ENCODE results near the gene TUT7.

Gene TUT7

DNA sequence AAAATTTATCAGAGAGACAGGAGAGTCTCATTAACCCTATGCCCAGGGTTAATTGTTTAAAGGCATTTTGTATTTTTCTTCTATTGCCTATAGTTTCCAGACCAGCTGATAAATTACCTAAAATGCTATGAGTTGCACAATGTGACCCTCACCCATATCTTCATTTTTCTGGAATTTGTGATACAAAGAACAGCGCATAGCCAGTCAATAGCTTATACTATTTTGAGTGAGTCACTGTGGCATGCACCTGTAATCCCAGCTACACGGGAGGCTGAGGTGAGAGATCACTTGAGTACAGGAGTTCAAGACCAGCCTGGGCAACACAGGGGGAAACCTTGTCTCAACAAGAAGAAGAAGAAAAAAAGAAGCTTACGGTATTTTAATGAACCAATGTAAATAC lies 97.6 kb downstream of the TUT7 start:
- DNase-seq (ENCODE audit: low read depth, low spot score) = no peak

DNA sequence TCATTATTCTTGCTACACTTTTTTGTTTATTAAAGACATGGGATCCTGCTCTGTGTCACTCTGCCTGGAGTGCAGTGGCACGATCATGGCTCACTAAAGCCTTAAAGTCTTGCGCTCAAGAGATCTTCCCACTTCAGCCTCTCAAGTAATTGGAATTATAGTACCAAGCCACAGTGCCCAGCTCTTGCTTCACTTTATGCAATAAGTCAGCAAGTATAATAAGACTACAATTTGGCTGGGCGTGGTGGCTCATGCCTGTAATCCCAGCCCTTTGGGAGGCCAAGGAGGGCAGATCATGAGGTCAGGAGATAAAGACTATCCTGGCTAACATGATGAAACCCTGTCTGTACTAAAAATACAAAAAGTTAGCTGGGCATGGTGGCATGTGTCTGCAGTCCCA lies 100.6 kb downstream of the TUT7 start:
- TF ChIP-seq SUZ12 (IDR thresholded peaks at IDR 0.05; ENCODE audit: extremely low read depth, insufficient read depth, insufficient read length) = no peak
- no peak for TF ChIP-seq YY1 (IDR thresholded peaks at IDR 0.05; ENCODE audit: insufficient read depth, insufficient read length)
- TF ChIP-seq ZNF274 (IDR thresholded peaks at IDR 0.05; ENCODE audit: low read depth, low read length) = no peak
- DNase-seq (ENCODE audit: low read depth, low spot score) = no peak
- Histone ChIP-seq H3K9ac (ENCODE audit: insufficient read length, low read depth) (no peak overlapping the region), H3K9me3 (ENCODE audit: insufficient read depth, low read length) (peaks cover 16% of the 10 kb centered on the region), H3K36me3 (ENCODE audit: insufficient read depth, insufficient read length, low read length) (no peaks in the 10 kb centered on the region), H3K4me1 (ENCODE audit: insufficient read depth, insufficient read length) (no peaks in the 10 kb centered on the region), H3K27me3 (ENCODE audit: insufficient read depth, insufficient read length) (no peaks in the 10 kb centered on the region), H3K4me3 (ENCODE audit: insufficient read length, low read depth) (no peak overlapping the region)

More for the DNA sequence above, 97.6 kb downstream of the TUT7 start:
- Histone ChIP-seq H3K9ac (ENCODE audit: insufficient read length, low read depth) (no peak overlapping the region), H3K36me3 (ENCODE audit: insufficient read depth, insufficient read length, low read length) (peaks cover 11% of the 10 kb centered on the region), H3K9me3 (ENCODE audit: insufficient read depth, low read length) (peaks cover 16% of the 10 kb centered on the region), H3K27me3 (ENCODE audit: insufficient read depth, insufficient read length) (no peaks in the 10 kb centered on the region), H3K4me3 (ENCODE audit: insufficient read length, low read depth) (no peak overlapping the region), H3K4me1 (ENCODE audit: insufficient read depth, insufficient read length) (no peaks in the 10 kb centered on the region)
- TF ChIP-seq YY1 (IDR thresholded peaks at IDR 0.05; ENCODE audit: insufficient read depth, insufficient read length) = no peak
- no peak for TF ChIP-seq ZNF274 (IDR thresholded peaks at IDR 0.05; ENCODE audit: low read depth, low read length)
- TF ChIP-seq SUZ12 (IDR thresholded peaks at IDR 0.05; ENCODE audit: extremely low read depth, insufficient read depth, insufficient read length) = no peak

DNA sequence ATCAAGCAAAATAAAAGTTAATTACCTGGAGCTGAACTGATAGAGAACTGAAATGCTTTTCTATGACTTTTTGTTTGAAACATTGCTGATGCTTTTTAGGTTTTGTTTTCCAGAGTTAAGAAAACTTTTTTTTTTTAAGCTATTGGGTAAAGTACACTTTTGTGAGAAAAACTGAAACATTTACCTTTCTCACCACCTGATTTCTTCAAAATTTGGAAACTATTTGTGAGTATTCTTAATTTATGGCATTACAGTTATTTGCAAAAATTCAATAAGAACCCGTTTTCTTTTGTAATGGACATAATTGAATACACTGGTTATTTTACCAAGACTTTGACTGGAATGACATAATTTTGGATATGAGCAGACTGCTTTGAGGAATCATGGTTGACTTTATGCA lies 101.3 kb downstream of the TUT7 start:
- TF ChIP-seq ZNF274 (IDR thresholded peaks at IDR 0.05; ENCODE audit: low read depth, low read length) (no peak), YY1 (IDR thresholded peaks at IDR 0.05; ENCODE audit: insufficient read depth, insufficient read length) (no peak), SUZ12 (IDR thresholded peaks at IDR 0.05; ENCODE audit: extremely low read depth, insufficient read depth, insufficient read length) (no peak)
- no peak for DNase-seq (ENCODE audit: low read depth, low spot score)
- Histone ChIP-seq H3K4me3 (ENCODE audit: insufficient read length, low read depth) (no peak overlapping the region), H3K9ac (ENCODE audit: insufficient read length, low read depth) (no peak overlapping the region), H3K4me1 (ENCODE audit: insufficient read depth, insufficient read length) (no peaks in the 10 kb centered on the region), H3K36me3 (ENCODE audit: insufficient read depth, insufficient read length, low read length) (no peaks in the 10 kb centered on the region), H3K9me3 (ENCODE audit: insufficient read depth, low read length) (peaks cover 16% of the 10 kb centered on the region), H3K27me3 (ENCODE audit: insufficient read depth, insufficient read length) (no peaks in the 10 kb centered on the region)

DNA sequence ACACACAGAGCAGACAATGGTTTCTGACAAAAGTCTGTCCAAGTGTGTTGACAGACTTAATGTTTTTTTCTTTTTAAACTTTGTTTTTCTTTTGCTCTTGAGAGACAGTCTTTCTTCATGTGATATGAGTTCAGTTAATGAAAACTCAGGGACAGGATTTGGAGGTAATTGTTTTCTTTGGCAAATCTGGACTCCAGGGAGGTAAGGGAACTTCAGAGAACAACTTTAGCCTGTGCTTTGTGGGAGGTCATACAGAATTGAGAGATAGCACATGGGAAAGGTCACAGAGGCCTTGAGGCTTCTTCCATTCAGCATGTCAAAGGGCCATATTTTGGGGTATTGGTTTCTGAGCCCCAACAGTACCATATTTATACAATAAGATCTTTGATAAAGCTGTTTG lies 104.1 kb downstream of the TUT7 start:
- peaks cover 16% of the 10 kb centered on the region for H3K9me3 ChIP-seq (ENCODE audit: insufficient read depth, low read length)
- TF ChIP-seq SUZ12 (IDR thresholded peaks at IDR 0.05; ENCODE audit: extremely low read depth, insufficient read depth, insufficient read length) (no peak), ZNF274 (IDR thresholded peaks at IDR 0.05; ENCODE audit: low read depth, low read length) (no peak), YY1 (IDR thresholded peaks at IDR 0.05; ENCODE audit: insufficient read depth, insufficient read length) (no peak)
- H3K27me3 ChIP-seq (ENCODE audit: insufficient read depth, insufficient read length) = no peaks in the 10 kb centered on the region
- H3K36me3 ChIP-seq (ENCODE audit: insufficient read depth, insufficient read length, low read length) = no peaks in the 10 kb centered on the region
- H3K9ac ChIP-seq (ENCODE audit: insufficient read length, low read depth) = no peak overlapping the region
- no peak for DNase-seq (ENCODE audit: low read depth, low spot score)
- no peaks in the 10 kb centered on the region for H3K4me1 ChIP-seq (ENCODE audit: insufficient read depth, insufficient read length)
- H3K4me3 ChIP-seq (ENCODE audit: insufficient read length, low read depth) = no peak overlapping the region

DNA sequence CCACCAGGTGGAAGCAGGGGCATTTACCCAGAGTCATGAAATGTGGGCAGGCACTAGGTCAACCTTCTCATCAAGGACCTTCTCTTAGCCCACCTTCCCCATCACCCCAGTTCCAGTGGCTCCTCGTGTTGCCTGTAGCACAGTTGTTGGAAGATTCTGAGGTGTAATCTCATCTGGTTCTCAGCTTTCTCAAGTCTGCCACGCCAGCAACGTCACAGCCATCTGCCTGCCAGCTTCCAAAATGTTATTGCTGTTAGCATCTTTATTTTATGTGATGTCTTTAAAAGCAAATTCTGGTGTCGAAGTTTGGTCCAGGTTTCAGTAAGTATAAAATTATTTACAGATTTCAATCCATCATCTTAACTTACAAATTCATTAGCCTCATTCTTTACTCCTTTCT lies 105.5 kb downstream of the TUT7 start:
- no peaks in the 10 kb centered on the region for H3K36me3 ChIP-seq (ENCODE audit: insufficient read depth, insufficient read length, low read length)
- DNase-seq (ENCODE audit: low read depth, low spot score) = no peak
- H3K9me3 ChIP-seq (ENCODE audit: insufficient read depth, low read length) = peaks cover 16% of the 10 kb centered on the region
- no peak overlapping the region for H3K4me3 ChIP-seq (ENCODE audit: insufficient read length, low read depth)
- TF ChIP-seq YY1 (IDR thresholded peaks at IDR 0.05; ENCODE audit: insufficient read depth, insufficient read length) = no peak
- TF ChIP-seq ZNF274 (IDR thresholded peaks at IDR 0.05; ENCODE audit: low read depth, low read length) = no peak
- TF ChIP-seq SUZ12 (IDR thresholded peaks at IDR 0.05; ENCODE audit: extremely low read depth, insufficient read depth, insufficient read length) = no peak
- H3K9ac ChIP-seq (ENCODE audit: insufficient read length, low read depth) = no peak overlapping the region
- no peaks in the 10 kb centered on the region for H3K27me3 ChIP-seq (ENCODE audit: insufficient read depth, insufficient read length)
- H3K4me1 ChIP-seq (ENCODE audit: insufficient read depth, insufficient read length) = no peaks in the 10 kb centered on the region

DNA sequence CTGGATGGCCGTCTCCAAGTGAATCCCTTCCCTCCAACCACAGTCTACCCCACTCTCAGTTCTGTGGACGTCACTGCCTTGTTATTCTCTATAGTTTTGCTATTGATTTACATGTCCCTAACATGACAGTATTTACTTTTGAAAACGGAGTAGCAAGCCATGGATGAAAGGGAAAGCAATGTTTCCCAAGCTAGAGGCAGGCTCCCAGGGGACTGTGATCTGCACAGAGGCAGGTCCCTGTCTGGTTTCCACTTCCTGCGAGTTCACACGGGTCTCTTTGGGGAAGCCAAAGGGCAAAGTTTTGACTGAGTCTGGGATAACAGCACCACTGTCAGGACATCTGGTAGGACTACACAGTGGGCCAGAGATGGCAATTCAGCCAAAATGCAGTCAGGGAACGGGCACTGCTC lies 107.5 kb downstream of the TUT7 start:
- Histone ChIP-seq H3K9ac (ENCODE audit: insufficient read length, low read depth) (no peak overlapping the region), H3K27me3 (ENCODE audit: insufficient read depth, insufficient read length) (no peaks in the 10 kb centered on the region), H3K36me3 (ENCODE audit: insufficient read depth, insufficient read length, low read length) (no peaks in the 10 kb centered on the region), H3K4me3 (ENCODE audit: insufficient read length, low read depth) (no peak overlapping the region), H3K4me1 (ENCODE audit: insufficient read depth, insufficient read length) (no peaks in the 10 kb centered on the region), H3K9me3 (ENCODE audit: insufficient read depth, low read length) (no peaks in the 10 kb centered on the region)
- no peak for DNase-seq (ENCODE audit: low read depth, low spot score)
- TF ChIP-seq YY1 (IDR thresholded peaks at IDR 0.05; ENCODE audit: insufficient read depth, insufficient read length) (no peak), SUZ12 (IDR thresholded peaks at IDR 0.05; ENCODE audit: extremely low read depth, insufficient read depth, insufficient read length) (no peak), ZNF274 (IDR thresholded peaks at IDR 0.05; ENCODE audit: low read depth, low read length) (no peak)

DNA sequence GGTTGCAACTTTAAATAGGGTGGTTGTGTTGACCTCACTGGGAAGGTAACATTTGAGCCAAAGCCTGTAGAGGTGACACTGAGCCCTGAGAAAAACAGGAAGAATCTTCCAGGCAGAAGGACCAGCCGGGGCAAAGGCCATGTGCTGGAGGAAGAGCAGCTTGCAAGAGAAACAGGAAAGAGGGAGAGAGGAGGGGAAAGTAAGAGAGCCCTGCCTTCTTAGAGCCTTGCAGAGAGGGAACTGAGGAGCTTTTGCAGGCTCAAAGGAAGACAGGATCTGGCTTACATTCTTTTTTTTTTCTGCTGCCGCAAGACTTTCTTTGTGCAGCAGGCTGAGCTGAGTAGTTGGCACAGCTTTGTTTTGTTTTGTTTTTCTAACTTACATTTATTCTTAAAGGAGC lies 112.1 kb downstream of the TUT7 start:
- no peak overlapping the region for H3K4me3 ChIP-seq (ENCODE audit: insufficient read length, low read depth)
- no peaks in the 10 kb centered on the region for H3K36me3 ChIP-seq (ENCODE audit: insufficient read depth, insufficient read length, low read length)
- H3K9me3 ChIP-seq (ENCODE audit: insufficient read depth, low read length) = no peaks in the 10 kb centered on the region
- H3K9ac ChIP-seq (ENCODE audit: insufficient read length, low read depth) = no peak overlapping the region
- H3K27me3 ChIP-seq (ENCODE audit: insufficient read depth, insufficient read length) = no peaks in the 10 kb centered on the region
- no peaks in the 10 kb centered on the region for H3K4me1 ChIP-seq (ENCODE audit: insufficient read depth, insufficient read length)
- TF ChIP-seq YY1 (IDR thresholded peaks at IDR 0.05; ENCODE audit: insufficient read depth, insufficient read length) = no peak
- TF ChIP-seq SUZ12 (IDR thresholded peaks at IDR 0.05; ENCODE audit: extremely low read depth, insufficient read depth, insufficient read length) = no peak
- no peak for TF ChIP-seq ZNF274 (IDR thresholded peaks at IDR 0.05; ENCODE audit: low read depth, low read length)
- DNase-seq (ENCODE audit: low read depth, low spot score) = no peak

DNA sequence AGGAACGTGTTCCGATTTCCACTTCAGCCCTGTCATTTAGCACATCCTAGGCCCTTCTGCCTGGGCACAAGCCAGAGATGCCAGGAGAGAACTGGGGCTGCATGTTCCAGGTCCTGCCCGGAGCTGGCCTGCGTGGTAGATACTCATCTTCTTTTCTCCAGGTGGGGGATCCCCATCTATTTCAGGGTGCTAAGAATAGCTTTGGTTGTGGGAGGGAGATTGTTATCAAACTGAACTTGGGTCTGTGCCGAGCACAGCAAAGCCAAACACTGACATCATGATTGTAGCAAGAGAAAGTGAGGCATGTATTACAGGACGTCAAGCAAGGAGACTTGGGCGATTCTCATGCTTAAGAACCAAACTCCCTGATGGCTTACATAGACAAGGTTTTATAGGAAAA lies 113.0 kb downstream of the TUT7 start:
- DNase-seq (ENCODE audit: low read depth, low spot score) = no peak
- H3K9me3 ChIP-seq (ENCODE audit: insufficient read depth, low read length) = no peaks in the 10 kb centered on the region
- H3K4me3 ChIP-seq (ENCODE audit: insufficient read length, low read depth) = no peak overlapping the region
- H3K9ac ChIP-seq (ENCODE audit: insufficient read length, low read depth) = no peak overlapping the region
- H3K36me3 ChIP-seq (ENCODE audit: insufficient read depth, insufficient read length, low read length) = no peaks in the 10 kb centered on the region
- no peaks in the 10 kb centered on the region for H3K27me3 ChIP-seq (ENCODE audit: insufficient read depth, insufficient read length)
- no peaks in the 10 kb centered on the region for H3K4me1 ChIP-seq (ENCODE audit: insufficient read depth, insufficient read length)
- TF ChIP-seq YY1 (IDR thresholded peaks at IDR 0.05; ENCODE audit: insufficient read depth, insufficient read length) (no peak), SUZ12 (IDR thresholded peaks at IDR 0.05; ENCODE audit: extremely low read depth, insufficient read depth, insufficient read length) (no peak), ZNF274 (IDR thresholded peaks at IDR 0.05; ENCODE audit: low read depth, low read length) (no peak)
